D721Med (cell line): ENCODE results near the gene ZFYVE9.

ENCODE experiments used
- DNase-seq: peaks from one replicate; pipeline ENCODE4 v3.0.0; 2011; ENCODE audit warnings: low spot score; ENCODE audit not compliant: insufficient read length
- FAIRE-seq: peaks from 2 replicates; lab custom pipeline; 2011; peaks lifted over from hg19 to GRCh38; lab: Jason Lieb, UNC
- CTCF ChIP-seq: IDR thresholded peaks from 2 replicates; pipeline ENCODE4 v1.5.1; 2012; ENCODE audit warnings: mild to moderate bottlenecking, control low read depth; ENCODE audit not compliant: insufficient read depth; ENCODE audit errors: missing control alignments

The ZFYVE9 gene

GRCh38 chr1:52345252-52345651, 203.4 kb downstream of the ZFYVE9 start:
- no peak for FAIRE-seq
- DNase-seq = no peak
- TF ChIP-seq CTCF = no peak

- DNase-seq (no peak), FAIRE-seq (peak; percentile 48)
- no peak for TF ChIP-seq CTCF
Measured at GRCh38 chr1:52346653-52347052, 204.8 kb downstream of the ZFYVE9 start.

GRCh38 chr1:52348704-52349300, 206.9 kb downstream of the ZFYVE9 start:
- no peak for FAIRE-seq
- peak; percentile 15 for TF ChIP-seq CTCF
- DNase-seq = no peak

GRCh38 chr1:52352690-52353089, 210.8 kb downstream of the ZFYVE9 start:
- FAIRE-seq = no peak
- TF ChIP-seq CTCF = no peak
- no peak for DNase-seq

- no peak for TF ChIP-seq CTCF
- DNase-seq (no peak), FAIRE-seq (no peak)
Measured at GRCh38 chr1:52355436-52355835, 213.5 kb downstream of the ZFYVE9 start.

- DNase-seq = no peak
- TF ChIP-seq CTCF = no peak
- no peak for FAIRE-seq
Measured at GRCh38 chr1:52355847-52356505, 214.1 kb downstream of the ZFYVE9 start.

- no peak for DNase-seq
- TF ChIP-seq CTCF = no peak
- FAIRE-seq = no peak
Measured at GRCh38 chr1:52356818-52357355, 215.0 kb downstream of the ZFYVE9 start.
